Breast epithelium (tissue), 3 donors: ENCODE data around the gene CTSH.

Experiments
- CTCF ChIP-seq, 3 donors: fragments of 450-650 bp; IDR thresholded peaks; one replicate each; pipeline ENCODE4 v1.5.1; 2016 to 2017; ENCODE audit warnings: antibody characterized with exemption in 3 of 3, mild to moderate bottlenecking in 3 of 3, moderate library complexity in 3 of 3
- POLR2A ChIP-seq: fragments of 450-650 bp; IDR thresholded peaks from one replicate; pipeline ENCODE4 v1.6.1; 2016; ENCODE audit warnings: antibody characterized with exemption, mild to moderate bottlenecking, moderate library complexity
- POLR2AphosphoS5 ChIP-seq, 3 donors: sonication (generic); formaldehyde crosslinking; IDR thresholded peaks; one replicate each; pipeline ENCODE4 v1.6.1; 2017; ENCODE audit warnings: antibody characterized with exemption in 3 of 3

- TF ChIP-seq CTCF (IDR thresholded peaks at IDR 0.05): no peak
- TF ChIP-seq POLR2A: no peak
- TF ChIP-seq POLR2AphosphoS5 (IDR thresholded peaks at IDR 0.05): no peak
These were observed 21.8 kb downstream of the CTSH start for GRCh38 chr15:78923015-78923414.
